HL-60 (cell line): ENCODE data around the gene FAM200B.
"Not testable (repeated sequence)": the region's sequence is repeated elsewhere in the genome, so short reads cannot be mapped to it uniquely, and the experiment has no call there.

Experiments used
- DNase-seq, 2 experiments: peaks; one replicate each; pipeline ENCODE4 v3.0.0-alpha.2; 2010 to 2020; ENCODE audit warnings: low read depth in 1 of 2, low spot score in 1 of 2
- H3K27ac ChIP-seq: fragments of 250-450 bp; sonication (Bioruptor Pico); replicated peaks from 2 replicates; pipeline ENCODE4 v1.5.1; 2020; ENCODE audit warnings: mild to moderate bottlenecking, moderate library complexity
- H3K27me3 ChIP-seq: fragments of 250-450 bp; sonication (Bioruptor Pico); 2 replicates; pipeline ENCODE4 v1.5.1; 2021; ENCODE audit warnings: mild to moderate bottlenecking, moderate library complexity; ENCODE audit not compliant: insufficient read depth, poor library complexity, severe bottlenecking
- H3K4me3 ChIP-seq: replicated peaks from 2 replicates; pipeline ENCODE4 v1.5.1; 2011; ENCODE audit warnings: mild to moderate bottlenecking, control low read depth, low read length; ENCODE audit not compliant: insufficient read depth
- GABPA ChIP-seq: IDR thresholded peaks from 2 replicates; pipeline ENCODE4 v1.6.1; 2012; ENCODE audit warnings: low read depth
- POLR2AphosphoS5 ChIP-seq: IDR thresholded peaks from 2 replicates; pipeline ENCODE4 v1.6.1; 2012; ENCODE audit warnings: low read depth
- SPI1 ChIP-seq: IDR thresholded peaks from 2 replicates; pipeline ENCODE4 v1.6.1; 2012; ENCODE audit warnings: low read depth, mild to moderate bottlenecking, borderline replicate concordance
- TF ChIP-seq, protein P1 (sequence below): IDR thresholded peaks from one replicate; pipeline ENCODE4 v1.5.1; 2011; ENCODE audit warnings: low read length, control low read depth, inconsistent platforms; ENCODE audit not compliant: insufficient read depth
- TF ChIP-seq, protein P2 (sequence below): IDR thresholded peaks from 2 replicates; pipeline ENCODE4 v1.6.1; 2012; ENCODE audit warnings: low read depth; ENCODE audit not compliant: insufficient replicate concordance

Gene FAM200B

DNA sequence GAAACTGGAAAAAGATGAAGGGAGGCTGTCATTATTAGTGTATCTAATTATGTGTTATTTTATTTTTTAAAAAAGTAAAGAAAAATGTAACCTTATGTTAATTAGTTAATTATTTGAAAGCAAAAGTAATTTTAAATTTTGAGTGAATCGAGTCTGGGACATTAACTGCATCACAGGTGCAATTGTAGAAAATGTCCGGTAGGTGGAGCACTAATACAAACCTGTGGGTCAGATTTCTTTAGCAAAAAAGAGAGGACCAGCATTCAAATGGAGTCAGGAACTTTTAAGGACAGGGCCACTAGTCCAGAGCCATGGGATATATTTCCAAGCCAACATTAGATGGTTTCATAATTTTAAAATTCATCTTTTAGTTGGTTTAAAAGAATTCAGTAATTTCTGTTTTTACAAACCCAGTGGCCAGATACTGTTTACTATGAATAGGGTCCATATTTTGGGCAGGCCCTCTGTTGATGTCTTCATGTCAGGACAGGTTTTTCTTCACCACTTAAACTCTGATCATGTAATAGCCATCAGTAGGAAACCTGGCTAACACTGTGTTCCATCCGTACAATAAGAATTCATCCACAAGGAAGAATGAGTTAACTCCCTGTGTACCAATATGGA is 48.4 kb downstream of the FAM200B start:
- no peak overlapping the region for H3K27ac ChIP-seq
- H3K4me3 ChIP-seq: no peak overlapping the region
- TF ChIP-seq, protein P1, sequence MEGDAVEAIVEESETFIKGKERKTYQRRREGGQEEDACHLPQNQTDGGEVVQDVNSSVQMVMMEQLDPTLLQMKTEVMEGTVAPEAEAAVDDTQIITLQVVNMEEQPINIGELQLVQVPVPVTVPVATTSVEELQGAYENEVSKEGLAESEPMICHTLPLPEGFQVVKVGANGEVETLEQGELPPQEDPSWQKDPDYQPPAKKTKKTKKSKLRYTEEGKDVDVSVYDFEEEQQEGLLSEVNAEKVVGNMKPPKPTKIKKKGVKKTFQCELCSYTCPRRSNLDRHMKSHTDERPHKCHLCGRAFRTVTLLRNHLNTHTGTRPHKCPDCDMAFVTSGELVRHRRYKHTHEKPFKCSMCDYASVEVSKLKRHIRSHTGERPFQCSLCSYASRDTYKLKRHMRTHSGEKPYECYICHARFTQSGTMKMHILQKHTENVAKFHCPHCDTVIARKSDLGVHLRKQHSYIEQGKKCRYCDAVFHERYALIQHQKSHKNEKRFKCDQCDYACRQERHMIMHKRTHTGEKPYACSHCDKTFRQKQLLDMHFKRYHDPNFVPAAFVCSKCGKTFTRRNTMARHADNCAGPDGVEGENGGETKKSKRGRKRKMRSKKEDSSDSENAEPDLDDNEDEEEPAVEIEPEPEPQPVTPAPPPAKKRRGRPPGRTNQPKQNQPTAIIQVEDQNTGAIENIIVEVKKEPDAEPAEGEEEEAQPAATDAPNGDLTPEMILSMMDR: peak; percentile 60
- no peak for TF ChIP-seq GABPA
- no peaks in the 10 kb centered on the region for H3K27me3 ChIP-seq
- peak in 1 of 2 experiments; percentile 50 for DNase-seq

- H3K4me3 ChIP-seq, DNase-seq, H3K27ac ChIP-seq, H3K27me3 ChIP-seq: not testable (repeated sequence)
These were observed 51.4 kb downstream of the FAM200B start for GRCh38 chr4:15733061-15733460.

- DNase-seq: no peak
- Histone ChIP-seq H3K4me3 (no peak overlapping the region), H3K27ac (no peak overlapping the region), H3K27me3 (no peaks in the 10 kb centered on the region)
- TF ChIP-seq SPI1 (no peak), POLR2AphosphoS5 (no peak), GABPA (no peak)
- TF ChIP-seq, protein P1: no peak
- TF ChIP-seq, protein P2, sequence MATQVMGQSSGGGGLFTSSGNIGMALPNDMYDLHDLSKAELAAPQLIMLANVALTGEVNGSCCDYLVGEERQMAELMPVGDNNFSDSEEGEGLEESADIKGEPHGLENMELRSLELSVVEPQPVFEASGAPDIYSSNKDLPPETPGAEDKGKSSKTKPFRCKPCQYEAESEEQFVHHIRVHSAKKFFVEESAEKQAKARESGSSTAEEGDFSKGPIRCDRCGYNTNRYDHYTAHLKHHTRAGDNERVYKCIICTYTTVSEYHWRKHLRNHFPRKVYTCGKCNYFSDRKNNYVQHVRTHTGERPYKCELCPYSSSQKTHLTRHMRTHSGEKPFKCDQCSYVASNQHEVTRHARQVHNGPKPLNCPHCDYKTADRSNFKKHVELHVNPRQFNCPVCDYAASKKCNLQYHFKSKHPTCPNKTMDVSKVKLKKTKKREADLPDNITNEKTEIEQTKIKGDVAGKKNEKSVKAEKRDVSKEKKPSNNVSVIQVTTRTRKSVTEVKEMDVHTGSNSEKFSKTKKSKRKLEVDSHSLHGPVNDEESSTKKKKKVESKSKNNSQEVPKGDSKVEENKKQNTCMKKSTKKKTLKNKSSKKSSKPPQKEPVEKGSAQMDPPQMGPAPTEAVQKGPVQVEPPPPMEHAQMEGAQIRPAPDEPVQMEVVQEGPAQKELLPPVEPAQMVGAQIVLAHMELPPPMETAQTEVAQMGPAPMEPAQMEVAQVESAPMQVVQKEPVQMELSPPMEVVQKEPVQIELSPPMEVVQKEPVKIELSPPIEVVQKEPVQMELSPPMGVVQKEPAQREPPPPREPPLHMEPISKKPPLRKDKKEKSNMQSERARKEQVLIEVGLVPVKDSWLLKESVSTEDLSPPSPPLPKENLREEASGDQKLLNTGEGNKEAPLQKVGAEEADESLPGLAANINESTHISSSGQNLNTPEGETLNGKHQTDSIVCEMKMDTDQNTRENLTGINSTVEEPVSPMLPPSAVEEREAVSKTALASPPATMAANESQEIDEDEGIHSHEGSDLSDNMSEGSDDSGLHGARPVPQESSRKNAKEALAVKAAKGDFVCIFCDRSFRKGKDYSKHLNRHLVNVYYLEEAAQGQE: no peak
These were observed 53.9 kb downstream of the FAM200B start for GRCh38 chr4:15735536-15735935.

DNA sequence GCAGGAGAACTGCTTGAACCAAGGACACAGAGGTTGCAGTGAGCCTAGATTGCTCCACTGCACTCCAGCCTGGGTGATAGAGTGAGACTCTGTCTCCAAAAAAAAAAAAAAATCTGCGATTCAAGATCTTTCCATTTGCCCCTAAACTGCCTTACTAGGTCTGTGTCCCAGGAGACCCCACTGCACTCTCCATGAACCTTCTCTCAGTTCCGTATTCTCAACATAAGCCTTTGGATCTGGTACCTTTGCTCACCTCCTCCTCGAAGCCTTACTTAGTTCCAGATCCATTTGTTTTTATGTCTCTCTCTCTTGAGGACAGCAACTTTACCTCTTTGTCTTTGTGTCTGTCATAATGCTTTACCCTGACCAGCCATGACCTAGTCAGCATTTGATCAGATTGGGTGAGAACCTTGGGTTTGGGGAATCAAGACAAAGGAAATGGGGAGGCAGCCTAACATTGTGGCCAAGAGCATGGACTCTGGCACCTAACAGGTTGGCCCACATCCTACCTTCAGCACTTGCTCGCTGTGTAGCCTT is 55.0 kb downstream of the FAM200B start:
- TF ChIP-seq POLR2AphosphoS5 (no peak), GABPA (no peak)
- TF ChIP-seq, protein P2: no peak
- TF ChIP-seq, protein P1: no peak
- H3K27me3 ChIP-seq: no peaks in the 10 kb centered on the region
- no peak for DNase-seq

More for the DNA sequence above, 55.0 kb downstream of the FAM200B start:
- Histone ChIP-seq H3K27ac (no peak overlapping the region), H3K4me3 (no peak overlapping the region)
